Lower leg skin (tissue), 3 donors: ENCODE measurements around the gene ZBED3.

ENCODE experiments used
- POLR2A ChIP-seq, 2 donors: fragments of 450-650 bp; IDR thresholded peaks; one replicate each; pipeline ENCODE4 v1.6.1; 2016 to 2017; ENCODE audit warnings: antibody characterized with exemption in 2 of 2, mild to moderate bottlenecking in 1 of 2, moderate library complexity in 1 of 2
- TF ChIP-seq, protein P1 (sequence below), 3 donors: fragments of 450-650 bp; IDR thresholded peaks; one replicate each; pipeline ENCODE4 v1.5.1; 2016; ENCODE audit warnings: antibody characterized with exemption in 3 of 3, mild to moderate bottlenecking in 3 of 3, moderate library complexity in 2 of 3

GRCh38 chr5:77065256-77065655 lies 21.8 kb downstream of the ZBED3 start:
- TF ChIP-seq, protein P1, sequence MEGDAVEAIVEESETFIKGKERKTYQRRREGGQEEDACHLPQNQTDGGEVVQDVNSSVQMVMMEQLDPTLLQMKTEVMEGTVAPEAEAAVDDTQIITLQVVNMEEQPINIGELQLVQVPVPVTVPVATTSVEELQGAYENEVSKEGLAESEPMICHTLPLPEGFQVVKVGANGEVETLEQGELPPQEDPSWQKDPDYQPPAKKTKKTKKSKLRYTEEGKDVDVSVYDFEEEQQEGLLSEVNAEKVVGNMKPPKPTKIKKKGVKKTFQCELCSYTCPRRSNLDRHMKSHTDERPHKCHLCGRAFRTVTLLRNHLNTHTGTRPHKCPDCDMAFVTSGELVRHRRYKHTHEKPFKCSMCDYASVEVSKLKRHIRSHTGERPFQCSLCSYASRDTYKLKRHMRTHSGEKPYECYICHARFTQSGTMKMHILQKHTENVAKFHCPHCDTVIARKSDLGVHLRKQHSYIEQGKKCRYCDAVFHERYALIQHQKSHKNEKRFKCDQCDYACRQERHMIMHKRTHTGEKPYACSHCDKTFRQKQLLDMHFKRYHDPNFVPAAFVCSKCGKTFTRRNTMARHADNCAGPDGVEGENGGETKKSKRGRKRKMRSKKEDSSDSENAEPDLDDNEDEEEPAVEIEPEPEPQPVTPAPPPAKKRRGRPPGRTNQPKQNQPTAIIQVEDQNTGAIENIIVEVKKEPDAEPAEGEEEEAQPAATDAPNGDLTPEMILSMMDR (IDR thresholded peaks at IDR 0.05): no peak
- no peak for TF ChIP-seq POLR2A (IDR thresholded peaks at IDR 0.05)
